Panc1 (cell line): ENCODE results near the gene PKD1.
"Not testable (repeated sequence)": the region's sequence is repeated elsewhere in the genome, so short reads cannot be mapped to it uniquely, and the experiment has no call there.

ENCODE experiments used
- REST ChIP-seq, 2 experiments: IDR thresholded peaks; 2 replicates each; pipeline ENCODE4 v1.6.1; 2011 to 2012; ENCODE audit warnings: low read depth in 2 of 2, control low read depth in 1 of 2, low read length in 1 of 2, mild to moderate bottlenecking in 1 of 2, moderate library complexity in 1 of 2; ENCODE audit not compliant: insufficient read depth in 1 of 2
- SIN3A ChIP-seq: IDR thresholded peaks from 2 replicates; pipeline ENCODE4 v1.6.1; 2012; ENCODE audit warnings: low read depth, mild to moderate bottlenecking, low read length, moderate library complexity, borderline replicate concordance; ENCODE audit not compliant: insufficient read depth

GRCh38 chr16:2126928-2127556, 8.7 kb downstream of the PKD1 start:
- not testable (repeated sequence) for TF ChIP-seq SIN3A; REST (IDR thresholded peaks at IDR 0.05; ENCODE audit: insufficient read depth in 1 of 2, low read depth in 2 of 2, low read length in 1 of 2)
